ENCODE measurements around the gene SFR1. TPM values are rescaled to one million over a fixed set of nuclear protein-coding genes. Genes with fewer than 3 reads are reported as not detected.
A peak's percentile ranks its signal among the peaks of the same experiment; 100 is the strongest.

SFR1 gene
- total RNA-seq, 1 donor from 2014 or later, result 6.9 TPM

GRCh38 chr10:104139221-104139620 lies 17.2 kb downstream of the SFR1 start:
- Mint-ChIP-seq H3K27me3 (peaks cover 5% of the 10 kb centered on the region), H3K27ac (no peak overlapping the region), H3K4me1 (ENCODE audit: low read depth) (no peaks in the 10 kb centered on the region), H3K4me3 (ENCODE audit: low read depth) (no peak overlapping the region), H3K36me3 (ENCODE audit: insufficient read depth) (no peaks in the 10 kb centered on the region), H3K9me3 (ENCODE audit: low read depth) (no peaks in the 10 kb centered on the region)
- peak; percentile 33 for TF ChIP-seq CTCF (IDR thresholded peaks at IDR 0.05; ENCODE audit: unreplicated experiment)
- no peak for DNase-seq (ENCODE audit: low spot score, unreplicated experiment)

GRCh38 chr10:104142081-104142480 lies 20.1 kb downstream of the SFR1 start:
- Mint-ChIP-seq H3K27ac (no peak overlapping the region), H3K4me3 (ENCODE audit: low read depth) (no peak overlapping the region), H3K9me3 (ENCODE audit: low read depth) (no peaks in the 10 kb centered on the region), H3K4me1 (ENCODE audit: low read depth) (no peaks in the 10 kb centered on the region), H3K27me3 (peaks cover 8% of the 10 kb centered on the region), H3K36me3 (ENCODE audit: insufficient read depth) (no peaks in the 10 kb centered on the region)
- DNase-seq (ENCODE audit: low spot score, unreplicated experiment), result no peak
- TF ChIP-seq CTCF (IDR thresholded peaks at IDR 0.05; ENCODE audit: unreplicated experiment), result no peak

DNA sequence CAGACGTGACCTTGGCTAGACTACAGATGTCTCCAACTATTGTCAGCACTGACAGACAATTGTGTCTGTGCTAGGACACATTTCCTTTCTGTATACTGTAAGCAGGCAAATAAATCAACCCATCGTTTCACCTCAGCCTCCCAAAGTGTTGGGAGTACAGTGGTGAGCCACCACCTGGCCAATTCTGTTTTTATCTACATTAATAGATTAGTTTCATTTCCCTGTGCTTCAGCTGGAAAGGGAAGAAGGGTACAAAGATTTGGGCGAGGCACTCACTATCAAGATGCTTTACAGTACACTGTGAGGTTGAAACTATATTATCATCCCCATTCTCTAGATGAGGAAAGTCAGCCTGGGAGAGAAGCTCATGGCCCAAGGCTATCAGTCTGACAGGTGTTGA lies 21.9 kb downstream of the SFR1 start:
- H3K4me3 Mint-ChIP-seq (ENCODE audit: low read depth), result no peak overlapping the region
- no peak overlapping the region for H3K27ac Mint-ChIP-seq
- no peak for DNase-seq (ENCODE audit: low spot score, unreplicated experiment)
- H3K4me1 Mint-ChIP-seq (ENCODE audit: low read depth), result no peaks in the 10 kb centered on the region
- H3K36me3 Mint-ChIP-seq (ENCODE audit: insufficient read depth), result no peaks in the 10 kb centered on the region
- no peaks in the 10 kb centered on the region for H3K9me3 Mint-ChIP-seq (ENCODE audit: low read depth)
- TF ChIP-seq CTCF (IDR thresholded peaks at IDR 0.05; ENCODE audit: unreplicated experiment), result no peak
- peaks cover 8% of the 10 kb centered on the region for H3K27me3 Mint-ChIP-seq

GRCh38 chr10:104144931-104145330 lies 23.0 kb downstream of the SFR1 start:
- no peak for DNase-seq (ENCODE audit: low spot score, unreplicated experiment)
- peaks cover 2% of the 10 kb centered on the region for H3K9me3 Mint-ChIP-seq (ENCODE audit: low read depth)

GRCh38 chr10:104146882-104147281 lies 24.9 kb downstream of the SFR1 start:
- Mint-ChIP-seq H3K27ac (no peak overlapping the region), H3K27me3 (peaks cover 8% of the 10 kb centered on the region), H3K36me3 (ENCODE audit: insufficient read depth) (peaks cover 4% of the 10 kb centered on the region), H3K9me3 (ENCODE audit: low read depth) (peaks cover 15% of the 10 kb centered on the region), H3K4me3 (ENCODE audit: low read depth) (no peak overlapping the region), H3K4me1 (ENCODE audit: low read depth) (no peaks in the 10 kb centered on the region)
- no peak for DNase-seq (ENCODE audit: low spot score, unreplicated experiment)
- no peak for TF ChIP-seq CTCF (IDR thresholded peaks at IDR 0.05; ENCODE audit: unreplicated experiment)

More at GRCh38 chr10:104144931-104145330, 23.0 kb downstream of the SFR1 start:
- Mint-ChIP-seq H3K4me1 (ENCODE audit: low read depth) (no peaks in the 10 kb centered on the region), H3K27me3 (peaks cover 8% of the 10 kb centered on the region), H3K27ac (no peak overlapping the region), H3K36me3 (ENCODE audit: insufficient read depth) (no peaks in the 10 kb centered on the region), H3K4me3 (ENCODE audit: low read depth) (no peak overlapping the region)
- TF ChIP-seq CTCF (IDR thresholded peaks at IDR 0.05; ENCODE audit: unreplicated experiment), result no peak
